Neural cell (in vitro differentiated cells): Measurements from ENCODE around the gene AMPD2. TPM values are rescaled to one million over a fixed set of nuclear protein-coding genes. Genes with fewer than 3 reads are reported as not detected.

Experiments used
- H2AFZ ChIP-seq: fragments of 200-600, 300-800 bp; sonication (generic), shearing (Covaris generic); 2 replicates; pipeline ENCODE4 v1.6.0; 2014; ENCODE audit warnings: low read depth, mild to moderate bottlenecking, antibody characterized with exemption, low read length, moderate library complexity
- H3F3A ChIP-seq: fragments of 200-600 bp; shearing (Covaris generic); 2 replicates; pipeline ENCODE4 v1.6.1; 2016; ENCODE audit warnings: mild to moderate bottlenecking, moderate library complexity, mixed read lengths, antibody characterized with exemption, low read length; ENCODE audit not compliant: insufficient read depth, poor library complexity, severe bottlenecking
- H3K27ac ChIP-seq: fragments of 200-600, 300-800 bp; sonication (generic), shearing (Covaris generic); 2 replicates; pipeline ENCODE4 v1.5.1; 2014; ENCODE audit warnings: mild to moderate bottlenecking, low read length, moderate library complexity
- H3K27me3 ChIP-seq: fragments of 300-800, 200-600 bp; sonication (generic), shearing (Covaris generic); 2 replicates; pipeline ENCODE4 v1.6.0; 2014; ENCODE audit warnings: mild to moderate bottlenecking, low read depth, low read length, moderate library complexity; ENCODE audit not compliant: insufficient read depth
- H3K36me3 ChIP-seq: fragments of 300-800, 200-600 bp; sonication (generic), shearing (Covaris generic); 2 replicates; pipeline ENCODE4 v1.5.1; 2014; ENCODE audit warnings: mild to moderate bottlenecking, antibody characterized with exemption, low read length, moderate library complexity; ENCODE audit not compliant: insufficient read depth
- H3K4me2 ChIP-seq: fragments of 300-800, 200-600 bp; sonication (generic), shearing (Covaris generic); 2 replicates; pipeline ENCODE4 v1.6.0; 2014; ENCODE audit warnings: mild to moderate bottlenecking, low read length
- H3K4me3 ChIP-seq: fragments of 300-800, 200-600 bp; sonication (generic), shearing (Covaris generic); 2 replicates; pipeline ENCODE4 v1.5.1; 2014; ENCODE audit warnings: mild to moderate bottlenecking, low read length, moderate library complexity
- H3K79me2 ChIP-seq: fragments of 200-600 bp; shearing (Covaris generic); replicated peaks from 2 replicates; pipeline ENCODE4 v1.6.0; 2014; ENCODE audit warnings: mild to moderate bottlenecking, low read length, moderate library complexity; ENCODE audit not compliant: insufficient read depth
- H3K9ac ChIP-seq: fragments of 300-800, 200-600 bp; sonication (generic), shearing (Covaris generic); 2 replicates; pipeline ENCODE4 v1.6.1; 2016; ENCODE audit warnings: mild to moderate bottlenecking, low read length, mixed read lengths
- H3K9me2 ChIP-seq: fragments of 200-600 bp; shearing (Covaris generic); 2 replicates; pipeline ENCODE4 v1.6.1; 2016; ENCODE audit warnings: mild to moderate bottlenecking, low read length, mixed read lengths; ENCODE audit not compliant: insufficient read depth
- H3K9me3 ChIP-seq: fragments of 200-600, 300-800 bp; sonication (generic), shearing (Covaris generic); 2 replicates; pipeline ENCODE4 v1.6.1; 2016; ENCODE audit warnings: mild to moderate bottlenecking, mixed run types, low read length, moderate library complexity, mixed read lengths
- H4K20me1 ChIP-seq: fragments of 200-600 bp; shearing (Covaris generic); 2 replicates; pipeline ENCODE4 v1.6.1; 2016; ENCODE audit warnings: mild to moderate bottlenecking, mixed run types; ENCODE audit not compliant: insufficient read depth
- CTCF ChIP-seq: fragments of 450-650 bp; IDR thresholded peaks from 2 replicates; pipeline ENCODE4 v1.5.1; 2014; ENCODE audit warnings: antibody characterized with exemption, mild to moderate bottlenecking, moderate library complexity; ENCODE audit not compliant: poor library complexity, severe bottlenecking
- EP300 ChIP-seq: fragments of 450-650 bp; conservative IDR thresholded peaks from 2 replicates; pipeline ENCODE4 v1.6.1; 2014; ENCODE audit warnings: antibody characterized with exemption, mild to moderate bottlenecking, moderate library complexity; ENCODE audit not compliant: poor library complexity, severe bottlenecking
- EZH2 ChIP-seq: fragments of 200-600, 300-800 bp; shearing (Covaris generic), sonication (generic); IDR thresholded peaks from 2 replicates; pipeline ENCODE4 v1.6.1; 2014; ENCODE audit warnings: antibody characterized with exemption, low read length, borderline replicate concordance, mild to moderate bottlenecking; ENCODE audit not compliant: insufficient read depth, poor library complexity, severe bottlenecking
- MXI1 ChIP-seq: fragments of 450-650 bp; conservative IDR thresholded peaks from 2 replicates; pipeline ENCODE4 v1.6.1; 2014; ENCODE audit warnings: antibody characterized with exemption, mild to moderate bottlenecking; ENCODE audit not compliant: poor library complexity, severe bottlenecking
- POLR2AphosphoS5 ChIP-seq: IDR thresholded peaks from 2 replicates; pipeline ENCODE4 v1.6.1; 2012
- RAD21 ChIP-seq: fragments of 450-650 bp; conservative IDR thresholded peaks from 2 replicates; pipeline ENCODE4 v1.6.1; 2014; ENCODE audit warnings: antibody characterized with exemption, mild to moderate bottlenecking, moderate library complexity
- REST ChIP-seq: IDR thresholded peaks from 2 replicates; pipeline ENCODE4 v1.6.1; 2012; ENCODE audit warnings: borderline replicate concordance
- SMC3 ChIP-seq: fragments of 450-650 bp; conservative IDR thresholded peaks from 2 replicates; pipeline ENCODE4 v1.6.1; 2014; ENCODE audit warnings: antibody characterized with exemption, mild to moderate bottlenecking, moderate library complexity; ENCODE audit not compliant: poor library complexity
- TAF1 ChIP-seq: IDR thresholded peaks from 2 replicates; pipeline ENCODE4 v1.6.1; 2012; ENCODE audit warnings: low read depth
- polyA plus RNA-seq: library from polyadenylated mRNA; depleted of rRNA; stranded (reverse); fragments of >200 nt; gene quantifications from 2 replicates; pipeline ENCODE4 v1.2.3, GENCODE V29; 2014

The AMPD2 gene
- polyA plus RNA-seq, 1 donor from 2014 or later = 104 TPM

DNA sequence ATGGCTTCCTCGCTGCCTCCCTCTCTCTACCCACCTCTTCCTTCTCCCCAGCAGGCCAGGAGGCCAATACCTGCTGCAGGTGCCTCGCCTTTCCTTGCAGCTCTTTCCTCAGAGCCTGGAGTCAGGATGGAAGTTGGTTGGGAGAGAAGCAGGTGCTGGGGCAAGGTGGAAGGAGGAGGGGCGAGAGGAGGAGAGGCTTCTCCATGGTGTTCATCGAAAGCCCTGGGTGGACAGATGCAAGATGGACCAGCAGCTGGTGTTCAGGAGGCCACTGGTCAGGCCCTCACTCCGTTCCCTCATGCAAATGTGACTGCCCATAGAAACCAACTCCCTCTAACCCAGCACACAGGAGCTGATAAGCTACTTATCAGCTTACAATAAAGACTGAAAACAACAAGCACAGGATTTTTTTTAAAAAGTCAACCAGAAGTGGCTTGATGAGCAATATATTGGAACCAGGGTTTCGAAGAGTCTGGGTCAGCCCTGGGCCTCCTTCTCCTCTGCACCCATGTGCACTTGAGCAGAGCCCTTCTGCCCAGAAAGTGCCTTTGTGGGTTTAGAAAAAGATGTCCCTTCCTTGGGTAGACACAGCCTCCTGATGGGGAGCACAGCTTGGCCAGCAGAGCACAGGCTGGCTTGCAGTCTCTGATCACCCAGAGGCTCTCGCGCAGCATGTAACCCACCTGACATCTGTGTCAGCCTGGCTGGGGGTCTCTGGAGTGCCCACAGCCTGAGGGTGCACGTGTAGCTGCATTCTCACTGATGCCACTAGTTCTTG, 19.6 kb downstream of the AMPD2 start:
- H3K79me2 ChIP-seq = no peaks in the 10 kb centered on the region
- no peaks in the 10 kb centered on the region for H3F3A ChIP-seq
- no peaks in the 10 kb centered on the region for H3K9me3 ChIP-seq
- no peak overlapping the region for H3K4me3 ChIP-seq
- no peaks in the 10 kb centered on the region for H4K20me1 ChIP-seq
- H3K9me2 ChIP-seq = no peaks in the 10 kb centered on the region
- no peak overlapping the region for H2AFZ ChIP-seq
- TF ChIP-seq TAF1 (no peak), POLR2AphosphoS5 (no peak), RAD21 (no peak), EZH2 (no peak), MXI1 (no peak), SMC3 (no peak), CTCF (no peak), REST (no peak), EP300 (no peak)
- no peak overlapping the region for H3K27ac ChIP-seq
- H3K4me2 ChIP-seq = no peak overlapping the region
- no peaks in the 10 kb centered on the region for H3K27me3 ChIP-seq
- H3K36me3 ChIP-seq = no peaks in the 10 kb centered on the region
- H3K9ac ChIP-seq = no peak overlapping the region

GRCh38 chr1:109639841-109640184, 20.2 kb downstream of the AMPD2 start:
- Histone ChIP-seq H2AFZ (no peak overlapping the region), H3K27ac (no peak overlapping the region), H3K9me2 (no peaks in the 10 kb centered on the region), H3K4me3 (no peak overlapping the region), H3K79me2 (no peaks in the 10 kb centered on the region), H3K9ac (no peak overlapping the region), H3F3A (no peaks in the 10 kb centered on the region), H3K36me3 (no peaks in the 10 kb centered on the region), H3K27me3 (no peaks in the 10 kb centered on the region), H3K4me2 (no peak overlapping the region), H3K9me3 (no peaks in the 10 kb centered on the region), H4K20me1 (no peaks in the 10 kb centered on the region)
- no peak for TF ChIP-seq MXI1
- TF ChIP-seq POLR2AphosphoS5 = no peak
- TF ChIP-seq CTCF = no peak
- no peak for TF ChIP-seq REST
- TF ChIP-seq TAF1 = no peak
- TF ChIP-seq SMC3 = no peak
- no peak for TF ChIP-seq EZH2
- TF ChIP-seq RAD21 = no peak
- no peak for TF ChIP-seq EP300
